Stimulated activated CD4-positive, alpha-beta T cell treated with anti-CD3 and anti-CD28 coated beads, Interleukin-4, amount 100 ng/mL, for 1 hour (primary cell): ENCODE measurements around the gene SIT1.
"Not testable (repeated sequence)": the region's sequence is repeated elsewhere in the genome, so short reads cannot be mapped to it uniquely, and the experiment has no call there.

Experiments
- DNase-seq: peaks from one replicate; pipeline ENCODE4 v3.0.0-alpha.2; 2020

The SIT1 gene

GRCh38 chr9:35635730-35636129 lies 15.0 kb downstream of the SIT1 start:
- no peak for DNase-seq

- DNase-seq, result no peak
Measured at GRCh38 chr9:35629597-35629996, 21.1 kb downstream of the SIT1 start.

DNA sequence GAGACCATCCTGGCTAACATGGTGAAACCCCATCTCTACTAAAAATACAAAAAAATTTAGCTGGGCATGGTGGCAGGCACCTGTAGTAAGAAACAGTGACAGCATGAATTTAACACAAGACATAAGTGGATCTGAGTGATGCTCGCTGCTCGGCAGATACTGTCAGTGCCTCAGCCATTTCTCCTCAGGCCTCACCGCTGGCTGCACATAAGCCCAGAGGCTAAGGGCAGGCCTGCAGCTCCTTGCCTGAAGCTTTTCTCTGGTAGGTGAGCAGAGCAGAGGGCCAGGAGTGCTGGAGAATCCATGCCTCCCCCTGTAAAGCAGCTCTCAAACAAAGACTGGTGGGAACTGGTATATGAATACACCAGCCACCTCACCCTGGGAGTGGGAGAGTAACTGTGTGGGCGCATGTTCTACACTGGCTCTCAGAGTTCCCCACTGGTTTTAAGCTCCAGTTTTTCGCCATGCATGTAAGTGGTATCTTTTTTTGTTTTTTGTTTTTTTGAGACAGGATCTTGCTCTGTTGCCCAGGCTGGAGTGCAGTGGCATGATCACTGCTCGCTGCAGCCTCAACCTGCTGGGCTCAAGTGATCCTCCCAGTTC lies 22.2 kb downstream of the SIT1 start:
- no peak for DNase-seq

DNA sequence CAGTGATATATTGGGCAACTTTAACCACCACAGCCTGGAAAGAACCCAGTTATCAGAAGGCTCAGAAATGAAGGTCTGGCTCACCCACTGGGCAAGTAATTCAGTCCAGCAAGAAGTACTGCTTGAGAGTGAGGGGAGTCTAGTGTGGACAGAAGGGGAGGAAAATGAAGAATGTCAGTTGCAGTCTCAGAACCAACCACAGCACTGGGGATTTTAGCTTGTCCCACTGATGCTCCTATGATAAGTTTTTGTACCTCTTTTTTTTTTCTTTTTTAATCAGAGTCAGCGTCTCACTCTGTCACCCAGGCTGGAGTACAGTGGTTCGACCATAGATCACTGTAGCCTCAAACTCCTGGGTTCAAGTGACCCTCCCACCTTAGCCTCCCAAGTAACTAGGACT lies 23.2 kb downstream of the SIT1 start:
- DNase-seq, result no peak

DNA sequence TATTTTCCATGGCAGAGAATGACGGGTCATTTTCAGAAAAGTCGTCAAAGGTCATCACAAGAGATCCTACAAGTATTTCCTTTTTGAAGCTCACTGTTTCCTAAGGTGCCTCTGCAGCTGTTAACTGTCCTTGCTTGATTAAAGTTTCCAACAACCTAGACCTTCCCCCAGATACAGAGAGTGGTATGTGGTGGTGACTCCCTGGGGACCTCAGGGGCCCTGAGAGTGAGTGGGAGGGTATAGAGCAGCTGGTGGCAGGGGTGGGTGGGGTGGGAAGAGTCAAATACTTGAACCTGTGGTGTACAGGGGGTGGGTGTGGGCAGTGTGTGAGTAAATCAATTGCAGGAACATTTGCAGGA lies 31.0 kb downstream of the SIT1 start:
- DNase-seq, result no peak

GRCh38 chr9:35618854-35619799 lies 31.6 kb downstream of the SIT1 start:
- no peak for DNase-seq

GRCh38 chr9:35618325-35618727 lies 32.4 kb downstream of the SIT1 start, which contains the start of gene CD72:
Gene CD72 (minus strand): TSS chr9:35618413. CDS start chr9:35618303, 110 bp downstream.
- DNase-seq, result no peak

DNA sequence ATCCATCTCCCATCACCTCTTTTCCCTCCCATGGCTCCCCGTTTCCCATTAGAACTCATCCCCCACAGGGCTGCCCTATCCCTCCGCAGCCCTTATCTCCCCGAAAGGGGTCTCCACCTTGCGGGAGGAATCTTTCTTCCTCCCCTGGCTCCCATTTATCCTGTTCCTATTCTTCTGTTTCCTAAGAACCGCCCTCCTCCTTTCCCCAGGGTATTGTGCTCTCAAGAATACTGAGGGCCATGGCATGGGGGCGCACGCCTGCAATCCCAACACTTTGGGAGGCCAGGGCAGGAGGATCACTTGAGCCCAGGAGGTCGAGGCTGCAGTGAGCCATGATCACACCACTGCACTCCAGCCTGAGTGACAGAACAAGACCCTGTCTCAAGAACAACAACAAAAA lies 33.2 kb downstream of the SIT1 start:
- DNase-seq, result no peak

- peak; percentile 54 for DNase-seq
Measured at GRCh38 chr9:35616681-35617459, 33.9 kb downstream of the SIT1 start.

DNA sequence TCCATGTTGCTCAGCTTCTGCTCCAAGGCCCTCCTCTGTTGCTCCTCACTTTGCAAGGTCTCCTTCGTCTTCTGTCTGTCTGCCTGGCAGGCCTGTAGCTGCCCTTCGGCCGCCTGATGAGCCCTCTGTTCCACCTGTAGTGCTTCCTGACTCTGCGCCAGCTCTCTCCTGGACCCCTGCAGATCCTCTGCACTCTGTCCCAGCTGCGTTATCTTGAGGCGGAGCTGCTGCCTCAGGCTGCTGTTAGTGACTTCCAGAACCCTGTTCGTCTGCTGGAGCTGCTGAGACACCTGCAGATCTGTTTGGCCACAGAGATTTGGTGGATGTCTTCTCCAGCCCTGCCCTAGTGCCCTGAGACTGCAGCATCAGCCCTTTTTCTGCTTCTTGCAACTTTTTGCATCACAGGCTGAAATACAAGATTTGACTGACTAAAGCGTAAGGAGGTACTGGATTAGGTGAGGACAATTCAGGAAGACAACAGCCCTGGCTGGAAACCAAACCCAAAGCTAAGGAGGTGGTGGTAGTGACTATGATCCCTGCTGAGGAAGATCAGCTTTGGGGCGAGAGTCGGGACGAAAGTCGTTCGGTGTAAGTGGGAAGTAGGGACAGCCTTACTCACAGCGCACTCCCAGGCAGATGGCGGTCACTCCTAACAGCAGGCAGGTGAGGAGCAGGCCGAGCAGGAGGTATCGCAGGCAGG lies 34.6 kb downstream of the SIT1 start:
- DNase-seq, result no peak

GRCh38 chr9:35612843-35613242 lies 37.9 kb downstream of the SIT1 start:
- DNase-seq, result no peak

GRCh38 chr9:35612066-35612465 lies 38.7 kb downstream of the SIT1 start:
- DNase-seq, result not testable (repeated sequence)

DNA sequence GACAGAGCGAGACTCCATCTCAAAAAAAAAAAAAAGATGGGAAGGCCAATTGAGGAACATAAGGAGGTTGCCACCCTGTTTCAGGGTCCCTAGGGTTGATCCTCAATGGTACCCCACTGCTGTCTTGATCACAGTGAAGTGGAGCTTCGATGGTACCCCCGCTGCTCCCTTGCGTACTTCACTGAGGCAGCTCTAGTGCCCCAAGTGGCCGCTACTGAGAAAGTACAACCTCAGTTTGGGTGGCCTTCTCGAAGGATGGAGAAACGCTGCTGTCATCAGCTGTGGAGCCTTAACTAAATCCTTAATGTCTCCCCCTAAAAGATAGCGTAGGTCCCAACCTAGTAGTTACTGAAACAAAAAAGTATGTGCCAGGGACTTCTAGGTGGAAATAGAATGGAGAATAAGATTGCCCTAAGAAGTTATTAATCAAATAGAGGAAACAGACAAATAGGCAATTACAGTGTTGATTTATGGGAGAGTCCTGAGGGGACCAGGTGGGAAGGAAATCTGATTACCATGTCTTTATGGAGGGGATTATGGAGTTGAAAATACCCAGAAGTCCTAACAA lies 39.4 kb downstream of the SIT1 start:
- peak; percentile 60 for DNase-seq

- no peak for DNase-seq
Measured at GRCh38 chr9:35609820-35610163, 40.9 kb downstream of the SIT1 start.

DNA sequence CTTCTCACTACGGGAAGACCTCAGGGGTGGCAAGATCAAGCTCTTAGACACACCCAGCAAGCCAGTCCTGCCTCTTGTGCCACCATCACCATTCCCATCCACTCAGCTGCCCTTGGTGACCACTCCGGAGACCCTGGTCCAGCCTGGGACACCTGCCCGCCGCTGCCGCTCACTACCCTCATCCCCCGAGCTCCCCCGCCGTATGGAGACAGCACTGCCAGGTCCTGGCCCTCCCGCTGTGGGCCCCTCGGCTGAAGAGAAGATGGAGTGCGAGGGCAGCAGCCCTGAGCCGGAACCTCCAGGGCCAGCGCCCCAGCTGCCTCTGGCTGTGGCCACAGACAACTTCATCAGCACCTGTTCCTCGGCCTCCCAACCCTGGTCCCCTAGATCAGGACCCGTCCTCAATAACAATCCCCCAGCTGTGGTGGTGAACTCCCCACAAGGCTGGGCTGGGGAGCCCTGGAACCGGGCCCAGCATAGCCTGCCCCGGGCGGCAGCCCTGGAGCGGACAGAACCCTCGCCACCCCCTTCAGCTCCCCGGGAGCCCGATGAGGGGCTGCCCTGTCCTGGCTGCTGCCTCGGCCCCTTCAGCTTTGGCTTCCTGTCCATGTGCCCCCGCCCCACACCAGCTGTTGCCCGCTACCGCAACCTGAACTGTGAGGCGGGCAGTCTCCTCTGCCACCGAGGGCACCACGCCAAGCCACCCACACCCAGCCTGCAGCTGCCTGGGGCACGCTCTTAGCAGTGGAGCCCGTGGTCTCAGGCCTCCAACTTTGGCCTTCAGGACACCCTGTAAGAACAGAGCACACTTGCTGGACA lies 41.5 kb downstream of the SIT1 start:
- no peak for DNase-seq

GRCh38 chr9:35608221-35608620 lies 42.5 kb downstream of the SIT1 start:
- DNase-seq, result no peak

DNA sequence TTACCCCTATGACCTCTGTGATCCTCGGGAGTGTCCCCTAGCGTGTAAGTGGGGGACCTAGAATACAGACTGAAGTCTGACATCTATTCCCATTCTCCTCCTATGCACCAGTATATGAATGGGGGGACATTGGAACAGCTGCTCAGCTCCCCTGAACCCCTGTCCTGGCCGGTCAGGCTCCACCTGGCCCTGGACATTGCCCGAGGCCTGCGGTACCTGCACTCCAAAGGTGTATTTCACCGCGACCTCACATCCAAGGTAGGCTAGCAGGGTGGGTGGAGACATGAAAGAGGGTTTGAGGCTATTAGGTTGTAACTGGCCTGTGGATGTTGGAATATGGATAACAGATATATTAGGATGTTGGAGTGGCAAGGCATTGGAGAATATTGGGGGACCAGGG lies 44.0 kb downstream of the SIT1 start:
- no peak for DNase-seq

- no peak for DNase-seq
Measured at GRCh38 chr9:35606138-35606504, 44.6 kb downstream of the SIT1 start.

- DNase-seq, result peak; percentile 29
Measured at GRCh38 chr9:35605351-35606137, 45.2 kb downstream of the SIT1 start.

- DNase-seq, result peak; percentile 86
Measured at GRCh38 chr9:35604578-35605350, 46.0 kb downstream of the SIT1 start, which contains the start of gene TESK1. Gene TESK1 (plus strand): TSS chr9:35605262. CDS start chr9:35605620, 358 bp downstream.
